DND-41 (cell line): ENCODE data around the gene PIP4K2A.

Experiments used
- CTCF ChIP-seq: IDR thresholded peaks from 2 replicates; pipeline ENCODE4 v1.5.1; 2012; ENCODE audit warnings: borderline replicate concordance, low read length, moderate library complexity, mild to moderate bottlenecking; ENCODE audit not compliant: poor library complexity, severe bottlenecking; ENCODE audit errors: extremely low read depth
- EZH2 ChIP-seq: IDR thresholded peaks from 3 replicates; pipeline ENCODE4 v1.6.1; 2012; ENCODE audit warnings: borderline replicate concordance, low read depth, mild to moderate bottlenecking, moderate library complexity, low read length, inconsistent platforms; ENCODE audit not compliant: severe bottlenecking

- TF ChIP-seq CTCF (no peak), EZH2 (no peak)
Observed at GRCh38 chr10:22710139-22710745, 4.1 kb downstream of the PIP4K2A start.
